ENCODE measurements around the gene GRIN3B. TPM values are rescaled to one million over a fixed set of nuclear protein-coding genes. Genes with fewer than 3 reads are reported as not detected.

The GRIN3B gene
- total and polyA plus RNA-seq, 2 of the 8 experiments (the other 6 are each of a cell fraction or from before 2014, with no cell fraction given), result 0.45 to 1.0 TPM

- TF ChIP-seq EZH2 (IDR thresholded peaks at IDR 0.05; ENCODE audit: low read depth, low read length, severe bottlenecking), result no peak
- TF ChIP-seq CHD1 (IDR thresholded peaks at IDR 0.05; ENCODE audit: low read depth, low read length), result no peak
- TF ChIP-seq MAFK (IDR thresholded peaks at IDR 0.05; ENCODE audit: low read depth, low read length), result no peak
- no peak for TF ChIP-seq MAX (IDR thresholded peaks at IDR 0.05)
These were observed 55.8 kb downstream of the GRIN3B start (continued) for GRCh38 chr19:1055886-1056620.

Measured in H1 (cell line).